ENCODE results near the gene CAND2.

Gene CAND2

GRCh38 chr3:12832350-12833221, 36.1 kb downstream of the CAND2 start:
- no peak for TF ChIP-seq USF1 (IDR thresholded peaks at IDR 0.05)
- TF ChIP-seq NFIC (IDR thresholded peaks at IDR 0.05), result no peak
- TF ChIP-seq EP300 (IDR thresholded peaks at IDR 0.05; ENCODE audit: borderline replicate concordance), result no peak
- no peak for TF ChIP-seq TCF12 (IDR thresholded peaks at IDR 0.05; ENCODE audit: low read depth)
- TF ChIP-seq RAD21 (IDR thresholded peaks at IDR 0.05; ENCODE audit: low read depth), result no peak
- no peak for TF ChIP-seq TEAD4 (IDR thresholded peaks at IDR 0.05)
- no peak for TF ChIP-seq ZBTB7A (IDR thresholded peaks at IDR 0.05; ENCODE audit: low read depth)
- TF ChIP-seq TAF1 (IDR thresholded peaks at IDR 0.05; ENCODE audit: low read depth), result no peak
- no peak for TF ChIP-seq YY1 (IDR thresholded peaks at IDR 0.05; ENCODE audit: low read depth)
- no peak for TF ChIP-seq CREB1 (IDR thresholded peaks at IDR 0.05; ENCODE audit: low read depth)
- TF ChIP-seq FOXM1 (IDR thresholded peaks at IDR 0.05; ENCODE audit: borderline replicate concordance, low read depth), result no peak
- TF ChIP-seq CEBPB (IDR thresholded peaks at IDR 0.05), result no peak
- no peak for TF ChIP-seq MAX (IDR thresholded peaks at IDR 0.05)
- TF ChIP-seq EGR1 (IDR thresholded peaks at IDR 0.05), result no peak
- TF ChIP-seq REST (IDR thresholded peaks at IDR 0.05; ENCODE audit: low read depth), result no peak

DNA sequence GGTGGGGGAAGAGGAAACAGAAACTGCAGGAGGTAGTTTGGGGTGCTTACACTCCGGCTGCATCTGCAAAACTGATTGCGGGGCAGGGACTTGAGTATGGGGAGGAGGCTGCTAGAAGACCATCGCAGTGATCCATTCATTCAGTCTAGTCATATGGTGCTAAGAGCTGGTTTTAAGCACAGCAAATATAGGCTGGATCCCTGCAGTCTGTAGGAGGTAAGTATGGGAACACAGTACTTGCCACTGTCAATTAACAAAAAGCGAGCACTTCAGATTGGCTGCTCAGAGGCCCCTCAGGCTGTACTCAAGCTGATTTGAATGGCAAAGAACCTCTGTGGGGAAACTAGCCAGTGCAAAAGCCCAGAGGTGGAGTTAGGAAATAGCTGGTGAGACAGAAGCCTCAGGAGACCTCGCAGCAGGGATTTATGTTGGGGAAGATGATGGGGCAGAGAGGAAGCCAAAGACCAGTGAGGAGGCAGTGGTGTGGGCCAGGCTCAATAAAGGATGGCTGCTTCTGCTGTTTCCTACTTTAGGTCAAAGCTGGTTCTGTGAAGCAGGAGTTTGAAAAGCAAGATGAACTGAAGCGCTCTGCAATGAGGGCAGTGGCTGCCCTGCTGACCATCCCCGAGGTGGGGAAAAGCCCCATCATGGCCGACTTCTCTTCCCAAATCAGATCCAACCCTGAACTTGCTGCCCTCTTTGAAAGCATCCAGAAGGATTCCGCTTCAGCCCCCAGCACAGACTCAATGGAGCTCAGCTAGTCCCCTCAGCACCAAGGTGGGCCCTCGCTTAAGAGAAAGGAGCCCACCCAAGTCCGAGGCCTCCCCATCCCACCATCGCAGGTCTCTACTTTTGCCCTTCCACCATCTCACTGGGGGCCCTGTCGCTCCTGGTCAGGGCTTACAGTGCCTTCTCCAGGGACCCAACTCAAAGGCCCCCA, 37.0 kb downstream of the CAND2 start:
- TF ChIP-seq RAD21 (IDR thresholded peaks at IDR 0.05; ENCODE audit: low read depth), result no peak
- TF ChIP-seq EP300 (IDR thresholded peaks at IDR 0.05; ENCODE audit: borderline replicate concordance), result no peak
- TF ChIP-seq CREB1 (IDR thresholded peaks at IDR 0.05; ENCODE audit: low read depth), result no peak
- TF ChIP-seq TAF1 (IDR thresholded peaks at IDR 0.05; ENCODE audit: low read depth), result no peak
- no peak for TF ChIP-seq ZBTB7A (IDR thresholded peaks at IDR 0.05; ENCODE audit: low read depth)
- no peak for TF ChIP-seq TCF12 (IDR thresholded peaks at IDR 0.05; ENCODE audit: low read depth)
- TF ChIP-seq MAX (IDR thresholded peaks at IDR 0.05), result no peak
- no peak for TF ChIP-seq REST (IDR thresholded peaks at IDR 0.05; ENCODE audit: low read depth)
- TF ChIP-seq YY1 (IDR thresholded peaks at IDR 0.05; ENCODE audit: low read depth), result no peak
- TF ChIP-seq USF1 (IDR thresholded peaks at IDR 0.05), result no peak
- TF ChIP-seq NFIC (IDR thresholded peaks at IDR 0.05), result no peak
- TF ChIP-seq CEBPB (IDR thresholded peaks at IDR 0.05), result no peak
- TF ChIP-seq EGR1 (IDR thresholded peaks at IDR 0.05), result no peak
- no peak for TF ChIP-seq TEAD4 (IDR thresholded peaks at IDR 0.05)
- TF ChIP-seq FOXM1 (IDR thresholded peaks at IDR 0.05; ENCODE audit: borderline replicate concordance, low read depth), result no peak

GRCh38 chr3:12835052-12835665, 38.7 kb downstream of the CAND2 start:
- TF ChIP-seq ZBTB7A (IDR thresholded peaks at IDR 0.05; ENCODE audit: low read depth) (no peak), TCF12 (IDR thresholded peaks at IDR 0.05; ENCODE audit: low read depth) (no peak), FOXM1 (IDR thresholded peaks at IDR 0.05; ENCODE audit: borderline replicate concordance, low read depth) (no peak), YY1 (IDR thresholded peaks at IDR 0.05; ENCODE audit: low read depth) (no peak), MAX (IDR thresholded peaks at IDR 0.05) (no peak), CREB1 (IDR thresholded peaks at IDR 0.05; ENCODE audit: low read depth) (no peak), TAF1 (IDR thresholded peaks at IDR 0.05; ENCODE audit: low read depth) (no peak), EGR1 (IDR thresholded peaks at IDR 0.05) (no peak), TEAD4 (IDR thresholded peaks at IDR 0.05) (no peak), REST (IDR thresholded peaks at IDR 0.05; ENCODE audit: low read depth) (no peak), NFIC (IDR thresholded peaks at IDR 0.05) (no peak), EP300 (IDR thresholded peaks at IDR 0.05; ENCODE audit: borderline replicate concordance) (no peak), RAD21 (IDR thresholded peaks at IDR 0.05; ENCODE audit: low read depth) (no peak), CEBPB (IDR thresholded peaks at IDR 0.05) (no peak), USF1 (IDR thresholded peaks at IDR 0.05) (no peak)
